Measurements from ENCODE around the gene PCDHGA8.
"Not testable (repeated sequence)": the region's sequence is repeated elsewhere in the genome, so short reads cannot be mapped to it uniquely, and the experiment has no call there.

Gene PCDHGA8

GRCh38 chr5:141403387-141403786, 11.0 kb downstream of the PCDHGA8 start:
- no peak for DNase-seq

- DNase-seq: not testable (repeated sequence)
Observed at GRCh38 chr5:141407790-141408505, 15.5 kb downstream of the PCDHGA8 start, which contains the start of gene PCDHGB6. Gene PCDHGB6, plus strand, starts transcription at chr5:141408021. Its CDS starts 182 bp downstream, at chr5:141408203.

GRCh38 chr5:141409598-141410306, 17.3 kb downstream of the PCDHGA8 start:
- no peak for DNase-seq

GRCh38 chr5:141411575-141411974, 19.1 kb downstream of the PCDHGA8 start:
- DNase-seq: no peak

GRCh38 chr5:141412854-141413539, 20.6 kb downstream of the PCDHGA8 start, which contains the start of gene PCDHGA10:
Gene PCDHGA10, plus strand, starts transcription at chr5:141412987. Its CDS starts 189 bp downstream, at chr5:141413176.
- DNase-seq: no peak

- DNase-seq: no peak
Observed at GRCh38 chr5:141413540-141414069, 21.2 kb downstream of the PCDHGA8 start.

GRCh38 chr5:141414548-141415274, 22.3 kb downstream of the PCDHGA8 start:
- DNase-seq: not testable (repeated sequence)

- DNase-seq: not testable (repeated sequence)
Observed at GRCh38 chr5:141415275-141415618, 22.8 kb downstream of the PCDHGA8 start.

GRCh38 chr5:141417494-141418172, 25.2 kb downstream of the PCDHGA8 start, which contains the start of gene PCDHGB7:
Gene PCDHGB7, plus strand, starts transcription at chr5:141417677. Its CDS starts 183 bp downstream, at chr5:141417860.
- DNase-seq: peak in 1 of 2 donors; percentile 31

- no peak for DNase-seq
Observed at GRCh38 chr5:141419074-141419880, 26.8 kb downstream of the PCDHGA8 start.

GRCh38 chr5:141420855-141421488, 28.5 kb downstream of the PCDHGA8 start, which contains the start of gene PCDHGA11:
Gene PCDHGA11, plus strand, starts transcription at chr5:141421051. Its CDS starts 177 bp downstream, at chr5:141421228.
- DNase-seq: no peak

- no peak for DNase-seq
Observed at GRCh38 chr5:141421489-141421855, 29.0 kb downstream of the PCDHGA8 start.

- DNase-seq: no peak
Observed at GRCh38 chr5:141422742-141423291, 30.4 kb downstream of the PCDHGA8 start.

- DNase-seq: no peak
Observed at GRCh38 chr5:141427783-141428426, 35.5 kb downstream of the PCDHGA8 start.

GRCh38 chr5:141430332-141431113, 38.1 kb downstream of the PCDHGA8 start, which contains the start of gene PCDHGA12:
Gene PCDHGA12, plus strand, starts transcription at chr5:141430507. Its CDS starts 253 bp downstream, at chr5:141430760.
- peak in 1 of 2 donors; percentile 37 for DNase-seq

- no peak for DNase-seq
Observed at GRCh38 chr5:141431286-141431685, 38.9 kb downstream of the PCDHGA8 start.

GRCh38 chr5:141432308-141432707, 39.9 kb downstream of the PCDHGA8 start:
- DNase-seq: not testable (repeated sequence)

- not testable (repeated sequence) for DNase-seq
Observed at GRCh38 chr5:141432726-141433125, 40.3 kb downstream of the PCDHGA8 start.

Measured in hippocampal formation (tissue), 2 donors.